Measurements from ENCODE around the gene DNAJC9. TPM values are rescaled to one million over a fixed set of nuclear protein-coding genes. Genes with fewer than 3 reads are reported as not detected.

DNAJC9 gene
- total RNA-seq, 2 experiments from 2014 or later, result 15.4 to 15.8 TPM

DNA sequence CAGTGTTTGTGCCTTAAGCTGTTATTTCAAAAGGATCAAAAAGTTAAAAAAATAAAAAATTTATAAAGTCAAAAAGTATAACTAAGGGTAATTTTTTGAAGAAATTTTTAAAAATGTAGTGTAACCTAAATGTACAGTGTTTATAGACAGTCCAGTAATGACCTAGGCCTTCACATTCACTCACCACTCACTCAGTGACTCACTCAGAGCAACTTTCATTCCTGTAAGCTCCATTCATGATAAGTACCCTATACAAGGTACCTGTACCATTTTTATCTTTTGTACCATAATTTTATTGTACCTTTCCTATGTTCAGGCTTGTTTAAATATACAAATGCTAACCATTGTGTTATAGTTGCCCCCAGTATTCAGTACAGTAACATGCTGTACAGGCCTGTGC lies 21.5 kb downstream of the DNAJC9 start:
- DNase-seq (no peak), ATAC-seq (ENCODE audit: poor library complexity) (no peak)
- Histone ChIP-seq H3K4me3 (ENCODE audit: low read length) (no peak overlapping the region), H3K4me1 (ENCODE audit: insufficient read depth, low read length) (no peaks in the 10 kb centered on the region), H3K9me3 (ENCODE audit: control insufficient read depth in 1 of 2, insufficient read depth in 1 of 2, low read length in 2 of 2) (no peaks in the 10 kb centered on the region), H3K27me3 (ENCODE audit: control insufficient read depth in 1 of 2, insufficient read depth in 2 of 2, low read length in 2 of 2) (no peaks in the 10 kb centered on the region), H3K27ac (ENCODE audit: low read depth in 1 of 2, low read length in 2 of 2) (no peak overlapping the region), H3K36me3 (ENCODE audit: insufficient read depth, low read length) (peaks cover 8% of the 10 kb centered on the region)
- intact Hi-C loops (cut with DNase I, micrococcal nuclease), result no loop called here
- Mint-ChIP-seq H3K4me1 (ENCODE audit: low read depth) (no peaks in the 10 kb centered on the region), H3K4me3 (no peak overlapping the region), H3K36me3 (ENCODE audit: low read depth) (peaks cover 20% of the 10 kb centered on the region), H3K27ac (no peak overlapping the region), H3K27me3 (no peaks in the 10 kb centered on the region), H3K9me3 (no peaks in the 10 kb centered on the region)
- ChIA-PET CTCF (no interaction called here), POLR2A (no interaction called here)
- TF ChIP-seq CTCF (IDR thresholded peaks at IDR 0.05), result no peak

GRCh38 chr10:73220989-73221388 lies 26.1 kb downstream of the DNAJC9 start:
- no peaks in the 10 kb centered on the region for H3K27me3 Mint-ChIP-seq
- CTCF ChIA-PET, result no interaction called here
- POLR2A ChIA-PET, result no interaction called here
- DNase-seq (no peak), ATAC-seq (ENCODE audit: poor library complexity) (no peak)
- Histone ChIP-seq H3K27ac (ENCODE audit: low read depth in 1 of 2, low read length in 2 of 2) (no peak overlapping the region), H3K4me3 (ENCODE audit: low read length) (no peak overlapping the region), H3K9me3 (ENCODE audit: control insufficient read depth in 1 of 2, insufficient read depth in 1 of 2, low read length in 2 of 2) (no peaks in the 10 kb centered on the region), H3K36me3 (ENCODE audit: insufficient read depth, low read length) (peaks cover 20% of the 10 kb centered on the region), H3K4me1 (ENCODE audit: insufficient read depth, low read length) (no peaks in the 10 kb centered on the region), H3K27me3 (ENCODE audit: control insufficient read depth in 1 of 2, insufficient read depth in 2 of 2, low read length in 2 of 2) (no peaks in the 10 kb centered on the region)
- H3K36me3 Mint-ChIP-seq (ENCODE audit: low read depth), result peaks cover 44% of the 10 kb centered on the region
- TF ChIP-seq CTCF (IDR thresholded peaks at IDR 0.05), result no peak
- intact Hi-C loops (cut with DNase I, micrococcal nuclease), result no loop called here
- no peak overlapping the region for H3K4me3 Mint-ChIP-seq
- H3K27ac Mint-ChIP-seq, result no peak overlapping the region
- no peaks in the 10 kb centered on the region for H3K4me1 Mint-ChIP-seq (ENCODE audit: low read depth)
- H3K9me3 Mint-ChIP-seq, result no peaks in the 10 kb centered on the region

DNA sequence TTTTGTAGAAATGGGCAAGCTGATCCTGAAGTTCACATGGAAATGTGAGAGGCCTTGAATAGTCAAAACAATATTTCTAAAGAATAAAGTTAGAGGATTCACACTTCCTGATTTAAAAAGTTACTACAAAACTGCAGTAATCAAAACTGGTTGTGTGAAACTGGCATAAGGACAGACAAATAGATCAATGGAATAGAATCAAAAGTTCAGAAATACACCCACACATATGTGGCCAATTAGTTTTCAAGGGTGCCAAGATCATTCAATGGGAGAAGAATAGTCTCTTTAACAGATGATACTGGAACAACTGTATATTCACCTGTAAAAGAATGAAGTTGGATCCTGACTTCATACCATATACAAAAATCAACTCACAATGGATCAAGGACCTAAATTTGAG lies 27.7 kb downstream of the DNAJC9 start:
- H3K36me3 ChIP-seq (ENCODE audit: insufficient read depth, low read length), result peaks cover 21% of the 10 kb centered on the region
- H3K27me3 ChIP-seq (ENCODE audit: control insufficient read depth in 1 of 2, insufficient read depth in 2 of 2, low read length in 2 of 2), result no peaks in the 10 kb centered on the region
- ChIA-PET POLR2A (no interaction called here), CTCF (no interaction called here)
- H3K9me3 ChIP-seq (ENCODE audit: control insufficient read depth in 1 of 2, insufficient read depth in 1 of 2, low read length in 2 of 2), result no peaks in the 10 kb centered on the region
- ATAC-seq (ENCODE audit: poor library complexity), result no peak
- H3K27ac Mint-ChIP-seq, result no peak overlapping the region
- no peaks in the 10 kb centered on the region for H3K4me1 ChIP-seq (ENCODE audit: insufficient read depth, low read length)
- H3K4me1 Mint-ChIP-seq (ENCODE audit: low read depth), result no peaks in the 10 kb centered on the region
- peaks cover 56% of the 10 kb centered on the region for H3K36me3 Mint-ChIP-seq (ENCODE audit: low read depth)
- H3K4me3 ChIP-seq (ENCODE audit: low read length), result no peak overlapping the region
- intact Hi-C loops (cut with DNase I, micrococcal nuclease), result no loop called here
- no peaks in the 10 kb centered on the region for H3K27me3 Mint-ChIP-seq
- no peaks in the 10 kb centered on the region for H3K9me3 Mint-ChIP-seq
- H3K4me3 Mint-ChIP-seq, result no peak overlapping the region
- no peak overlapping the region for H3K27ac ChIP-seq (ENCODE audit: low read depth in 1 of 2, low read length in 2 of 2)
- TF ChIP-seq CTCF (IDR thresholded peaks at IDR 0.05), result no peak
- no peak for DNase-seq
